ENCODE measurements around the gene SNX22. TPM values are rescaled to one million over a fixed set of nuclear protein-coding genes. Genes with fewer than 3 reads are reported as not detected.
A peak's percentile ranks its signal among the peaks of the same experiment; 100 is the strongest.

SNX22 gene
- total RNA-seq, 6 experiments from 2014 or later = 0.43 to 4.2 (median 1.6) TPM

GRCh38 chr15:64164436-64164835 is 12.9 kb downstream of the SNX22 start:
- no peaks in the 10 kb centered on the region for H3K9me3 ChIP-seq
- H3K4me1 ChIP-seq = peaks cover 0 to 41% (median 16%) of the 10 kb centered on the region in 4 donors
- H3K27me3 ChIP-seq = no peaks in the 10 kb centered on the region
- 72% methylated on average over 4 of the region's 4 CpGs for WGBS (ENCODE audit: insufficient coverage, low coverage, low lambda C conversion rate, missing lambda C conversion rate)
- H3K27ac ChIP-seq = peak overlapping the region; percentile 84 to 86 (median 86)
- peak in 1 of 3 donors; percentile 42 for DNase-seq
- H3K4me3 ChIP-seq = no peak overlapping the region
- intact Hi-C loops (cut with DNase I) = no loop called here
- H3K36me3 ChIP-seq = peaks cover 9 to 25% (median 18%) of the 10 kb centered on the region in 4 donors
- no peak for ATAC-seq
- TF ChIP-seq CTCF (IDR thresholded peaks at IDR 0.05) (no peak), POLR2A (IDR thresholded peaks at IDR 0.05) (no peak)

- DNase-seq (no peak), ATAC-seq (no peak)
- no peaks in the 10 kb centered on the region for H3K27me3 ChIP-seq
- 95% methylated on average over 5 of the region's 5 CpGs for WGBS (ENCODE audit: insufficient coverage, low coverage, low lambda C conversion rate, missing lambda C conversion rate)
- no peak overlapping the region for H3K4me3 ChIP-seq
- intact Hi-C loops (cut with DNase I) = no loop called here
- H3K9me3 ChIP-seq = no peaks in the 10 kb centered on the region
- no peak overlapping the region for H3K27ac ChIP-seq
- peaks cover 0 to 6% (median 2%) of the 10 kb centered on the region in 4 donors for H3K36me3 ChIP-seq
- TF ChIP-seq POLR2A (IDR thresholded peaks at IDR 0.05) (no peak), CTCF (IDR thresholded peaks at IDR 0.05) (no peak)
- H3K4me1 ChIP-seq = peaks cover 0 to 23% (median 10%) of the 10 kb centered on the region in 4 donors
Measured at GRCh38 chr15:64166102-64166890, 14.8 kb downstream of the SNX22 start.

GRCh38 chr15:64180235-64180824 is 28.8 kb downstream of the SNX22 start:
- Histone ChIP-seq H3K4me3 (no peak overlapping the region), H3K27me3 (no peaks in the 10 kb centered on the region), H3K9me3 (no peaks in the 10 kb centered on the region), H3K36me3 (no peaks in the 10 kb centered on the region), H3K4me1 (no peaks in the 10 kb centered on the region), H3K27ac (no peak overlapping the region)
- ATAC-seq (no peak), DNase-seq (no peak)
- intact Hi-C loops (cut with DNase I) = no loop called here
- no peak for TF ChIP-seq CTCF (IDR thresholded peaks at IDR 0.05)
- no peak for TF ChIP-seq POLR2A (IDR thresholded peaks at IDR 0.05)
- WGBS (ENCODE audit: insufficient coverage, low coverage, low lambda C conversion rate, missing lambda C conversion rate) = 73% methylated on average over 8 of the region's 8 CpGs

- Histone ChIP-seq H3K4me3 (no peak overlapping the region), H3K27me3 (no peaks in the 10 kb centered on the region), H3K27ac (no peak overlapping the region), H3K9me3 (no peaks in the 10 kb centered on the region), H3K4me1 (no peaks in the 10 kb centered on the region), H3K36me3 (no peaks in the 10 kb centered on the region)
- no peak for ATAC-seq
- WGBS (ENCODE audit: insufficient coverage, low coverage, low lambda C conversion rate, missing lambda C conversion rate) = 79% methylated on average over 4 of the region's 4 CpGs
- DNase-seq = no peak
- TF ChIP-seq CTCF (IDR thresholded peaks at IDR 0.05) = no peak
- intact Hi-C loops (cut with DNase I) = no loop called here
Measured at GRCh38 chr15:64182859-64183370, 31.4 kb downstream of the SNX22 start.

All from right lobe of liver (tissue), 6 donors.